ENCODE results near the gene EDIL3. TPM values are rescaled to one million over a fixed set of nuclear protein-coding genes. Genes with fewer than 3 reads are reported as not detected.
A peak's percentile ranks its signal among the peaks of the same experiment; 100 is the strongest.

Gene EDIL3
- total RNA-seq, 1 experiment from 2014 or later = 0.07 TPM

- H3K27ac Mint-ChIP-seq (ENCODE audit: unreplicated experiment) = no peak overlapping the region
- no peaks in the 10 kb centered on the region for H3K27me3 Mint-ChIP-seq (ENCODE audit: unreplicated experiment)
- BruUV-seq (replicated peaks) = no TSS peak
- CTCF ChIA-PET = no interaction called here
- no peak for DNase-seq
- TF ChIP-seq, protein P1, sequence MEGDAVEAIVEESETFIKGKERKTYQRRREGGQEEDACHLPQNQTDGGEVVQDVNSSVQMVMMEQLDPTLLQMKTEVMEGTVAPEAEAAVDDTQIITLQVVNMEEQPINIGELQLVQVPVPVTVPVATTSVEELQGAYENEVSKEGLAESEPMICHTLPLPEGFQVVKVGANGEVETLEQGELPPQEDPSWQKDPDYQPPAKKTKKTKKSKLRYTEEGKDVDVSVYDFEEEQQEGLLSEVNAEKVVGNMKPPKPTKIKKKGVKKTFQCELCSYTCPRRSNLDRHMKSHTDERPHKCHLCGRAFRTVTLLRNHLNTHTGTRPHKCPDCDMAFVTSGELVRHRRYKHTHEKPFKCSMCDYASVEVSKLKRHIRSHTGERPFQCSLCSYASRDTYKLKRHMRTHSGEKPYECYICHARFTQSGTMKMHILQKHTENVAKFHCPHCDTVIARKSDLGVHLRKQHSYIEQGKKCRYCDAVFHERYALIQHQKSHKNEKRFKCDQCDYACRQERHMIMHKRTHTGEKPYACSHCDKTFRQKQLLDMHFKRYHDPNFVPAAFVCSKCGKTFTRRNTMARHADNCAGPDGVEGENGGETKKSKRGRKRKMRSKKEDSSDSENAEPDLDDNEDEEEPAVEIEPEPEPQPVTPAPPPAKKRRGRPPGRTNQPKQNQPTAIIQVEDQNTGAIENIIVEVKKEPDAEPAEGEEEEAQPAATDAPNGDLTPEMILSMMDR (IDR thresholded peaks at IDR 0.05; ENCODE audit: unreplicated experiment) = no peak
- no peaks in the 10 kb centered on the region for H3K9me3 Mint-ChIP-seq (ENCODE audit: low read depth, unreplicated experiment)
- intact Hi-C loops (cut with micrococcal nuclease; ENCODE audit: unreplicated experiment) = no loop called here
- H3K4me3 Mint-ChIP-seq (ENCODE audit: low read depth, unreplicated experiment) = no peak overlapping the region
- H3K36me3 Mint-ChIP-seq (ENCODE audit: insufficient read depth, unreplicated experiment) = no peaks in the 10 kb centered on the region
- H3K4me1 Mint-ChIP-seq (ENCODE audit: low read depth, unreplicated experiment) = no peaks in the 10 kb centered on the region
Measured at GRCh38 chr5:84228266-84228665, 156.4 kb downstream of the EDIL3 start.

DNA sequence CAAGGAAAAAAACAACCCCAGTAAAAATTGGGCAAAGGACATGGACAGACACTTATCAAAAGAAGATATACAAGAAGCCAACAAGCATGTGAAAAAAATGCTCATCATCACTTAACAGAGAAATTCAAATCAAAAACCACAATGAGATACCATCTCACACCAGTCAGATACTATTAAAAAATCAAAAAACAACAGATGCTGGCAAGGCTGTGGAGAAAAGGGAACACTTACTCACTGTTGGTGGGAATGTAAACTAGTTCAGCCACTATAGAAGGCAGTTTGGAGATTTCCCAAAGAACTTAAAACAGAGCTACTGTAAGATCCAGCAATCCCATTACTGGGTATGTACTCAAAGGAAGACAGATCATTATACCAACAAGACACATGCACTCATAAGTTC lies 157.4 kb downstream of the EDIL3 start:
- no peaks in the 10 kb centered on the region for H3K4me1 Mint-ChIP-seq (ENCODE audit: low read depth, unreplicated experiment)
- TF ChIP-seq, protein P1 (IDR thresholded peaks at IDR 0.05; ENCODE audit: unreplicated experiment) = no peak
- no peaks in the 10 kb centered on the region for H3K9me3 Mint-ChIP-seq (ENCODE audit: low read depth, unreplicated experiment)
- BruUV-seq (replicated peaks) = no TSS peak
- no peaks in the 10 kb centered on the region for H3K27me3 Mint-ChIP-seq (ENCODE audit: unreplicated experiment)
- intact Hi-C loops (cut with micrococcal nuclease; ENCODE audit: unreplicated experiment) = no loop called here
- H3K4me3 Mint-ChIP-seq (ENCODE audit: low read depth, unreplicated experiment) = no peak overlapping the region
- CTCF ChIA-PET = no interaction called here
- no peaks in the 10 kb centered on the region for H3K36me3 Mint-ChIP-seq (ENCODE audit: insufficient read depth, unreplicated experiment)
- H3K27ac Mint-ChIP-seq (ENCODE audit: unreplicated experiment) = no peak overlapping the region
- DNase-seq = no peak

DNA sequence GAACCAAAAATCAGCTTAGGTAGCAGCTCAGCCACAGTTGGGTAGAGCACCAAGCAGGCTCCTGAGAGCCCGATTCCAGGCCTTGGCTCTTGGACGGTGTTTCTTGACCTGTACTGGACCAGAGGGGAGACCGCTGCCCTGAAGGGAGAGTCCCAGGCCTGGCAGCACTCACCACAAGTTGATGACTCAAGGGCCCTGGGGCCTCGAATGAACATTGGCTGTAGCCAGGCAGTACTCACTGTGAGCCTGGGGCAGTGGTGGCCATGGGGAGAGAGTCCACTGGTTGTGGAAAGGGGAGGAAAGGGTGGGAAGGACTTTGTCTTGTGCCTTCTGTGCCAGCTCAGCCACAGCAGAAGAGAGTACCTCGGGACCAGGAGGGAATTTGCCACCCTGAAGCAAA lies 166.1 kb downstream of the EDIL3 start:
- TF ChIP-seq, protein P1 (IDR thresholded peaks at IDR 0.05; ENCODE audit: unreplicated experiment) = no peak
- peak; percentile 4 for DNase-seq
- Mint-ChIP-seq H3K36me3 (ENCODE audit: insufficient read depth, unreplicated experiment) (no peaks in the 10 kb centered on the region), H3K27ac (ENCODE audit: unreplicated experiment) (no peak overlapping the region), H3K4me3 (ENCODE audit: low read depth, unreplicated experiment) (no peak overlapping the region), H3K27me3 (ENCODE audit: unreplicated experiment) (no peaks in the 10 kb centered on the region), H3K9me3 (ENCODE audit: low read depth, unreplicated experiment) (no peaks in the 10 kb centered on the region), H3K4me1 (ENCODE audit: low read depth, unreplicated experiment) (no peaks in the 10 kb centered on the region)
- CTCF ChIA-PET = no interaction called here
- no TSS peak for BruUV-seq (replicated peaks)
- intact Hi-C loops (cut with micrococcal nuclease; ENCODE audit: unreplicated experiment) = no loop called here

GRCh38 chr5:84215521-84215920 lies 169.2 kb downstream of the EDIL3 start:
- no peaks in the 10 kb centered on the region for H3K36me3 Mint-ChIP-seq (ENCODE audit: insufficient read depth, unreplicated experiment)
- no peaks in the 10 kb centered on the region for H3K27me3 Mint-ChIP-seq (ENCODE audit: unreplicated experiment)
- no peaks in the 10 kb centered on the region for H3K4me1 Mint-ChIP-seq (ENCODE audit: low read depth, unreplicated experiment)
- CTCF ChIA-PET = no interaction called here
- intact Hi-C loops (cut with micrococcal nuclease; ENCODE audit: unreplicated experiment) = no loop called here
- H3K9me3 Mint-ChIP-seq (ENCODE audit: low read depth, unreplicated experiment) = no peaks in the 10 kb centered on the region
- TF ChIP-seq, protein P1 (IDR thresholded peaks at IDR 0.05; ENCODE audit: unreplicated experiment) = no peak
- no peak overlapping the region for H3K27ac Mint-ChIP-seq (ENCODE audit: unreplicated experiment)
- BruUV-seq (replicated peaks) = no TSS peak
- DNase-seq = no peak
- H3K4me3 Mint-ChIP-seq (ENCODE audit: low read depth, unreplicated experiment) = no peak overlapping the region

GRCh38 chr5:84213861-84214260 lies 170.8 kb downstream of the EDIL3 start:
- TF ChIP-seq, protein P1 (IDR thresholded peaks at IDR 0.05; ENCODE audit: unreplicated experiment) = no peak
- intact Hi-C loops (cut with micrococcal nuclease; ENCODE audit: unreplicated experiment) = no loop called here
- no peaks in the 10 kb centered on the region for H3K36me3 Mint-ChIP-seq (ENCODE audit: insufficient read depth, unreplicated experiment)
- DNase-seq = no peak
- CTCF ChIA-PET = no interaction called here
- H3K4me3 Mint-ChIP-seq (ENCODE audit: low read depth, unreplicated experiment) = no peak overlapping the region
- no TSS peak for BruUV-seq (replicated peaks)
- no peaks in the 10 kb centered on the region for H3K27me3 Mint-ChIP-seq (ENCODE audit: unreplicated experiment)
- H3K9me3 Mint-ChIP-seq (ENCODE audit: low read depth, unreplicated experiment) = no peaks in the 10 kb centered on the region
- H3K4me1 Mint-ChIP-seq (ENCODE audit: low read depth, unreplicated experiment) = no peaks in the 10 kb centered on the region
- H3K27ac Mint-ChIP-seq (ENCODE audit: unreplicated experiment) = no peak overlapping the region

Measured in Calu3 (cell line).